Measurements from ENCODE around the gene HSH2D. TPM values are rescaled to one million over a fixed set of nuclear protein-coding genes. Genes with fewer than 3 reads are reported as not detected.

The HSH2D gene
- total and polyA plus RNA-seq, 2 of the 13 experiments (the other 11 are each of a cell fraction or from before 2014, with no cell fraction given) = 0.69 to 3.2 TPM

DNA sequence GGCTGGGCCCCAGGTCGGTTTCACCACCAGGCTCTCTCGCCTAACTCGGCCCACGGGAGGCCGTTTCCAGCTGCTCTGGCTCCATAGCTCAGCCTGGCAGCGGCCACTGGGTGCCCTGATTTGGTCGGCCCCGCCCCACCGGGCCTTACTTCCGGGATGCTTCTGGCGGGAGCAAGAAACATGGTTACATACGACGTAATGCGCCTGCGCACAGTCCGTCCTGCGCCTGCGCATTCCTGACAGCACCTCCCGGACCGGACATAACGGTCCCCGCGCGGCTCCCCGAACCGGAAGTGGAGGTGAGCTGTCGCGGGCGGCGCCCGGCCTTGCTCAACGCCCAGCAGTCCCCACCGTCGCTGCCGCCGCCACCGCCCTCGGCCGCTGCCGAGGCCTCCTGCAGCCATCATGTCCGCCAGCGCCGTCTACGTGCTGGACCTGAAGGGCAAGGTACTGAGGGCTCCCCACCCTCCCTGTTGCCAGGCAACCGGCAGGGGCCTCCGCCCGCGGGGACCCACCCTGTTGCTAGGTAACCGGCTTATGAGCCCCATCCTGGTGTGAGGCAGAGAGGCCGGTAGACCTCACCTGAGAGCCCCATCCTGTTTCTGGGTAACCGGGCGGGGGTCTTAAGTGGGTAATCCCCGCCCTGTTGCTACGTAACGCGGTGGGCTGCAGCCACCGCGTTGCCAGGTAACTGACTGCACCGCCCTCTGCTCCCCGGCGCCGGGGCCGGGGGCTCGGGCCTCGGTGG lies 54.3 kb downstream of the HSH2D start, which contains the start of gene AP1M1 (continued):
- TF ChIP-seq, protein P1, sequence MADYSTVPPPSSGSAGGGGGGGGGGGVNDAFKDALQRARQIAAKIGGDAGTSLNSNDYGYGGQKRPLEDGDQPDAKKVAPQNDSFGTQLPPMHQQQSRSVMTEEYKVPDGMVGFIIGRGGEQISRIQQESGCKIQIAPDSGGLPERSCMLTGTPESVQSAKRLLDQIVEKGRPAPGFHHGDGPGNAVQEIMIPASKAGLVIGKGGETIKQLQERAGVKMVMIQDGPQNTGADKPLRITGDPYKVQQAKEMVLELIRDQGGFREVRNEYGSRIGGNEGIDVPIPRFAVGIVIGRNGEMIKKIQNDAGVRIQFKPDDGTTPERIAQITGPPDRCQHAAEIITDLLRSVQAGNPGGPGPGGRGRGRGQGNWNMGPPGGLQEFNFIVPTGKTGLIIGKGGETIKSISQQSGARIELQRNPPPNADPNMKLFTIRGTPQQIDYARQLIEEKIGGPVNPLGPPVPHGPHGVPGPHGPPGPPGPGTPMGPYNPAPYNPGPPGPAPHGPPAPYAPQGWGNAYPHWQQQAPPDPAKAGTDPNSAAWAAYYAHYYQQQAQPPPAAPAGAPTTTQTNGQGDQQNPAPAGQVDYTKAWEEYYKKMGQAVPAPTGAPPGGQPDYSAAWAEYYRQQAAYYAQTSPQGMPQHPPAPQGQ (CRISPR knock-in tag; IDR thresholded peaks at IDR 0.05; ENCODE audit: borderline replicate concordance) = 0 out of 2 replicates have a peak, but pooled peaks have one; percentile 37
- peak; percentile 69; the same call in 1 of the 2 replicates for TF ChIP-seq ZNF556 (CRISPR knock-in tag; IDR thresholded peaks at IDR 0.05; ENCODE audit: borderline replicate concordance)
- peak; percentile 94 for TF ChIP-seq ARID4A (CRISPR knock-in tag; IDR thresholded peaks at IDR 0.05; ENCODE audit: borderline replicate concordance)
- TF ChIP-seq NONO (IDR thresholded peaks at IDR 0.05) = no peak
- peak; percentile 57; the same call in 1 of the 2 replicates for TF ChIP-seq NONO (CRISPR knock-in tag; conservative IDR thresholded peaks at IDR 0.05)
- TF ChIP-seq THAP9 (CRISPR knock-in tag; IDR thresholded peaks at IDR 0.05; ENCODE audit: borderline replicate concordance) = peak; percentile 83; the same call in 1 of the 2 replicates
- peak; percentile 32; the same call in 1 of the 2 replicates for TF ChIP-seq GATAD2A (CRISPR knock-in tag; IDR thresholded peaks at IDR 0.05)
- TF ChIP-seq, protein P2, sequence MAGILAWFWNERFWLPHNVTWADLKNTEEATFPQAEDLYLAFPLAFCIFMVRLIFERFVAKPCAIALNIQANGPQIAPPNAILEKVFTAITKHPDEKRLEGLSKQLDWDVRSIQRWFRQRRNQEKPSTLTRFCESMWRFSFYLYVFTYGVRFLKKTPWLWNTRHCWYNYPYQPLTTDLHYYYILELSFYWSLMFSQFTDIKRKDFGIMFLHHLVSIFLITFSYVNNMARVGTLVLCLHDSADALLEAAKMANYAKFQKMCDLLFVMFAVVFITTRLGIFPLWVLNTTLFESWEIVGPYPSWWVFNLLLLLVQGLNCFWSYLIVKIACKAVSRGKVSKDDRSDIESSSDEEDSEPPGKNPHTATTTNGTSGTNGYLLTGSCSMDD (CRISPR knock-in tag; IDR thresholded peaks at IDR 0.05) = no peak
- peak; percentile 44; the same call in 1 of the 2 replicates for TF ChIP-seq ZNF350 (CRISPR knock-in tag; IDR thresholded peaks at IDR 0.05; ENCODE audit: borderline replicate concordance, low read depth)
- TF ChIP-seq, protein P3, sequence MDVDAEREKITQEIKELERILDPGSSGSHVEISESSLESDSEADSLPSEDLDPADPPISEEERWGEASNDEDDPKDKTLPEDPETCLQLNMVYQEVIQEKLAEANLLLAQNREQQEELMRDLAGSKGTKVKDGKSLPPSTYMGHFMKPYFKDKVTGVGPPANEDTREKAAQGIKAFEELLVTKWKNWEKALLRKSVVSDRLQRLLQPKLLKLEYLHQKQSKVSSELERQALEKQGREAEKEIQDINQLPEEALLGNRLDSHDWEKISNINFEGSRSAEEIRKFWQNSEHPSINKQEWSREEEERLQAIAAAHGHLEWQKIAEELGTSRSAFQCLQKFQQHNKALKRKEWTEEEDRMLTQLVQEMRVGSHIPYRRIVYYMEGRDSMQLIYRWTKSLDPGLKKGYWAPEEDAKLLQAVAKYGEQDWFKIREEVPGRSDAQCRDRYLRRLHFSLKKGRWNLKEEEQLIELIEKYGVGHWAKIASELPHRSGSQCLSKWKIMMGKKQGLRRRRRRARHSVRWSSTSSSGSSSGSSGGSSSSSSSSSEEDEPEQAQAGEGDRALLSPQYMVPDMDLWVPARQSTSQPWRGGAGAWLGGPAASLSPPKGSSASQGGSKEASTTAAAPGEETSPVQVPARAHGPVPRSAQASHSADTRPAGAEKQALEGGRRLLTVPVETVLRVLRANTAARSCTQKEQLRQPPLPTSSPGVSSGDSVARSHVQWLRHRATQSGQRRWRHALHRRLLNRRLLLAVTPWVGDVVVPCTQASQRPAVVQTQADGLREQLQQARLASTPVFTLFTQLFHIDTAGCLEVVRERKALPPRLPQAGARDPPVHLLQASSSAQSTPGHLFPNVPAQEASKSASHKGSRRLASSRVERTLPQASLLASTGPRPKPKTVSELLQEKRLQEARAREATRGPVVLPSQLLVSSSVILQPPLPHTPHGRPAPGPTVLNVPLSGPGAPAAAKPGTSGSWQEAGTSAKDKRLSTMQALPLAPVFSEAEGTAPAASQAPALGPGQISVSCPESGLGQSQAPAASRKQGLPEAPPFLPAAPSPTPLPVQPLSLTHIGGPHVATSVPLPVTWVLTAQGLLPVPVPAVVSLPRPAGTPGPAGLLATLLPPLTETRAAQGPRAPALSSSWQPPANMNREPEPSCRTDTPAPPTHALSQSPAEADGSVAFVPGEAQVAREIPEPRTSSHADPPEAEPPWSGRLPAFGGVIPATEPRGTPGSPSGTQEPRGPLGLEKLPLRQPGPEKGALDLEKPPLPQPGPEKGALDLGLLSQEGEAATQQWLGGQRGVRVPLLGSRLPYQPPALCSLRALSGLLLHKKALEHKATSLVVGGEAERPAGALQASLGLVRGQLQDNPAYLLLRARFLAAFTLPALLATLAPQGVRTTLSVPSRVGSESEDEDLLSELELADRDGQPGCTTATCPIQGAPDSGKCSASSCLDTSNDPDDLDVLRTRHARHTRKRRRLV (CRISPR knock-in tag; IDR thresholded peaks at IDR 0.05) = no peak
- no peak for TF ChIP-seq THYN1 (CRISPR knock-in tag; IDR thresholded peaks at IDR 0.05; ENCODE audit: borderline replicate concordance, low read depth)
- no peak for TF ChIP-seq ZNF546 (CRISPR knock-in tag; conservative IDR thresholded peaks at IDR 0.05)
